COLO668 (cell line): ENCODE measurements around the gene MINDY2.

ENCODE experiments used
- DNase-seq: peaks from one replicate; lab custom pipeline; 2025; ENCODE audit not compliant: unreplicated experiment; lab: John Stamatoyannopoulos, UW

The MINDY2 gene

GRCh38 chr15:58770857-58771620, at the start of gene MINDY2:
TSS of gene MINDY2 (plus strand) at chr15:58771302. CDS start at chr15:58771396, 94 bp downstream.
- peak; percentile 99 for DNase-seq

GRCh38 chr15:58724466-58724865, 46.6 kb upstream of the MINDY2 start:
- no peak for DNase-seq

GRCh38 chr15:58726867-58727266, 44.2 kb upstream of the MINDY2 start:
- DNase-seq = no peak

GRCh38 chr15:58731756-58732535, 39.2 kb upstream of the MINDY2 start:
- no peak for DNase-seq

GRCh38 chr15:58732625-58733363, 38.3 kb upstream of the MINDY2 start:
- no peak for DNase-seq

- DNase-seq = no peak
Measured at GRCh38 chr15:58734859-58735258, 36.2 kb upstream of the MINDY2 start.

GRCh38 chr15:58736018-58736643, 35.0 kb upstream of the MINDY2 start:
- no peak for DNase-seq

GRCh38 chr15:58737298-58737697, 33.8 kb upstream of the MINDY2 start:
- no peak for DNase-seq

GRCh38 chr15:58738046-58738707, 32.9 kb upstream of the MINDY2 start:
- no peak for DNase-seq

GRCh38 chr15:58740436-58740835, 30.7 kb upstream of the MINDY2 start:
- no peak for DNase-seq

GRCh38 chr15:58741032-58741431, 30.1 kb upstream of the MINDY2 start:
- DNase-seq = no peak

- DNase-seq = no peak
Measured at GRCh38 chr15:58742022-58742813, 28.9 kb upstream of the MINDY2 start.

- DNase-seq = no peak
Measured at GRCh38 chr15:58742819-58743502, 28.1 kb upstream of the MINDY2 start.

GRCh38 chr15:58746174-58746573, 24.9 kb upstream of the MINDY2 start:
- no peak for DNase-seq

- no peak for DNase-seq
Measured at GRCh38 chr15:58748040-58748851, 22.9 kb upstream of the MINDY2 start.

GRCh38 chr15:58748852-58749531, 22.1 kb upstream of the MINDY2 start:
- DNase-seq = peak; percentile 71

GRCh38 chr15:58749532-58750337, 21.4 kb upstream of the MINDY2 start, which contains the start of gene ADAM10:
TSS of gene ADAM10 (minus strand) at chr15:58749707. CDS start at chr15:58749534, 173 bp downstream.
- peak; percentile 99 for DNase-seq
